HCEC 1CT (cell line): ENCODE results near the gene CBX4.
"Not testable (repeated sequence)": the region's sequence is repeated elsewhere in the genome, so short reads cannot be mapped to it uniquely, and the experiment has no call there.

Experiments used
- DNase-seq: peaks from one replicate; pipeline ENCODE4 v3.0.0-alpha.2; 2017

Gene CBX4

DNA sequence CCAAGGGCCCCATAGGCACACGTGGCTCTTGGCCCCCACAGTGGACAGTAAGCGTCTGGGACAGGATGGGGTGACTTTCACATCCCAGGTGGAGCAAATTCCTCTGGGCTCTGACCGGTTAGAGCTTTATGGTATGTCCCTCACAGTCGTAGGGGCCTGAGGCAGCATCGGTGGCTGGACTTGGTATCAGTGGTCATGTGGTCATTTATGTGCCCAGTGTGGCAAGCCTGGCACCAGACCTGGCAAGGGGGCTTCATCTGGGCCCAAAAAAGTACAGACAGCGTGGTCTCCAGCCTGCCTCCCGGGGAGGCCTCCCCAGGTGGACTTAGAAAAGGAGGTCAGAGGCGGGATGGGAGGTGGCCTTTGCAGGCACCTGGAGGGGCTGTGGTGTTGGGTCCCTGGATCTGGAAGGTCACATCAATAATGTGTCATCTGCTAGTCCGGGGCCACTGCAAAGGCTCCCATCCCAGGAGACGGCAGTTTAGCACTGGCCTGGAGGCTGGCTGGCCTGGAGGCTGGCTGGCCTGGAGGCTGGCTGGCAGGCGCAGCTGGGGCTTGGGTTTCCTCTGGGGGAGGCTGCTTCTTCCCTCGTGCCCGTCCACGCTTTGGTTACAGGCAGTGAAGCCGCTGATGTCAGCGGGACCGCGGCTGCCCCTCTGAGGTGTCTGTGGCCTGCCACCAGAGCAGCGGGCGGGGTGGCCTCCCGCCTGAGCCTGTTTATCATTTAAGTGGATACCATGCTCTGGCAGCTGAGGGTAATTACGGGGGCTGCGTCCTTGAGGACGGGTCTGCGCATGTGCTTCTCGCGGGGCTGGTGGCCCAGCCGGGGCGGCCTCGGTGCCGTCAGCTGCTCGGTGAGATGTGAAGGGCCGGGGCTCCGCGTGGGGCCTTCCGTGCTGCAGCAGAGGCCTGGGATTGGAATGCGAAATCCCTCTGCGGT is 20.7 kb upstream of the CBX4 start:
- DNase-seq: no peak

DNA sequence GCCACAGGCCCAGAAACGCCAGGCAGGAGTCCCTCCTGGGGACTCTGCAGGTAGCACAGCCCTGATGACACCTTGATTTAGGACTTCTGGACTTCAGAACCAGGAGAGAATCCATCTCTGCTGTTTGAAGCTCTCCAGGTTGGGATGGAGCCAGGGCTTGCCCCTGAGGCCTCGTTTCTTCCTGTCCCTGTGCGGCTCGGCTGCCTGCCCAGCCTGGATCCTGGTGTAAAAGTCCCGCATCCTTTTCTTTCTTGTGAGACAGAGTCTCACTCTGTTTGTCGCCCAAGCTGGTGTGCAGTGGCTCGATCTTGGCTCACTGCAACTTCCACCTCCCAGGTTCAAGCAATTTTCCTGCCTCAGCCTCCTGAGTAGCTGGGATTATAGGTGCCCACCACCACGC is 17.9 kb upstream of the CBX4 start:
- DNase-seq: no peak

DNA sequence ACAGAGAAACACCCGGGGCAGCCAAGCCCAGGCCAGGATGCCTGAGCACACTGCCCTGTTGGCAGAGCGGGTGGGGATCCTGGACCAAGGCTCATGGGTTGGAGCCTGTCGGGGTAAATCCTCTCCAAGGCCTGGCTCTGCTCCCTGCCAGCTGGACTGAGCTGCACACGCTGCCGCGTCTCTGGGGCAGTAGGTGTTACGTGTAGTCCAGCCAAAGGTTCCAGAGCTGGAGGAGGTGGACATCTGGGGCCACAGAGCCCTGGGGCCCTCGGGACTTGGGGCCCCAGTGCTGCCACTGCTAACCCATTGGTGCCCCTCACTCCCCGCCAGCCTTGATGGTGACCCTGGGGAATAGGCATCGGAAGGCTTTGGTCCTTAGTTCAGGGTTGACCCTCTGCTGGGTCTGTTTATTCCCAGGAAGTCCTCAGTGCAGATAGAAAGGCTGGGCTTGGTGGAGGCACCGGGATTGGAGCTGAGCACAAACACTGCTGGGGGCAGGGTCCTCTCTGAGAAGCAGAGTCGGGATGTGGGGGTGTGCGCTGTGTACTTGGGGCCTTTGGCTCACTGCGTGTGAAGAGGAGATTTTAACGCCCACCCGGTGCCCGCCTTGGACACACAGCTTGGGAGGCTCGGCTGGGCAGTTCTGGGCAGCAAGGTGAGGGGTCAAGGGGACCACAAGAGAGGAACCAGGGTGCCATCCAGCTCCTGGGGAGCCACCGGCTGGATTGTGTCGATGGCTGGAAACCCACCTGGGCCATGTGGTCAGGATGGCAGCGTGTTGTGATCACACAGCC is 16.3 kb upstream of the CBX4 start:
- DNase-seq: no peak

DNA sequence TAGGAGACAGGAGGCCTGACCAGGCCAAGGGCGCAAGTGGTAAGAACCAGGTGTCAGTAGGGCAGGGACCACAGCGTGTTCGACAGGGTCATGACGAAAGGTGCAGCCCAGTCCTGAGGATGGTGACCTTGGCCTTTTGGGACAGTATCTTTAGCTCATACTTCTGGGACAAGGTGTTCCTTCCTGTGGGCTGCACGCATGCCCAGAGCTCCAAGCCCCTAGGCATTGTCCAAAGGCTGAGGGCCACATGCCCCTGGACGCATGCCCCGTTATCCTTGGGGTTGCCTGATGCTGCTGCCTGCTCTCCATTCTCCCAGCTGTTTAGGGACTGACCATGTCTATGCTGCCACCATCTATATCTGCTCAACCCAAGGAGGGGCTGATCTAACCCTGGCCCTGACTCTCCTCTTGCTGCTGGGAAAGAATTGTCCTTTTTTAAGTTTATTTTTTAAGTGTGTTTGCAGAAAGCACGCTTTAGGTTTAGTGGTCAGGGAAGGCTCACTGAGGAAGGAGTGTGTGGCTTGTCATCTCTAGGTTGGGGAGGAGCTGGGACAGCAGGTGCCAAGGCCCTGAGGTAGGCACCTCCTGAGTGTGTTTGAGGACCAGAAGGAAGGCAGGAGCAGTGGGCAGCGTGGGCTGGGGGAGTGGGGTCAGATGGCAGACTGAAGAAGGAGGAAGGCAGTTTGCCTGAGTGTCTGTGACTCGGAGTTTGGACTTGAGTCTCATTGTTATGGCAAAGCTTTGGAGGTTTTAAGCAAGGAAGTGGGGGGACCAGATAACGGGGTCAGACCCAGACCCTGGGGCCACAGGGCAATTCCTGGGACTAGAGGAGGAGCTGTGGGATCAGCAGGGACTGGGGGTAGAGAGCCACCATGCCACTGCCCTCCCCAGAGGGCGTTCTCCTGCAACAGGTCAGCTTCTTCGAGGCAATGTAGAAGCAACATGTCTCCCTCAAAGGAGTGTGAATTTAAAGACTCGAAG is 15.1 kb upstream of the CBX4 start:
- no peak for DNase-seq

DNA sequence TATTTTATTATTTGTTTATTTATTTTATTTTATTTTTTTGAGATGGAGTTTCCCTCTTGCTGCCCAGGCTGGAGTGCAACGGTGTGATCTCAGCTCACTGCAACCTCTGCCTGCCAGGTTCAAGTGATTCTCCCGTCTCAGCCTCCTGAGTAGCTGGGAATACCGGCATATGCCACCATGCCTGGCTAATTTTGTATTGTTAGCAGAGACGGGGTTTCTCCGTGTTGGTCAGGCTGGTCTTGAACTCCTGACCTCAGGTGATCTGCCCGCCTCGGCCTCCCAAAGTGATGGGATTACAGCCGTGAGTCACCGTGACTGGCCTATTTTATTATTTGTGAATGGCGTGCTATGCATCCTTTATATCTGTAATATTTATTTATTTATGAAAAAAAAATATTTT is 13.9 kb upstream of the CBX4 start:
- DNase-seq: not testable (repeated sequence)

DNA sequence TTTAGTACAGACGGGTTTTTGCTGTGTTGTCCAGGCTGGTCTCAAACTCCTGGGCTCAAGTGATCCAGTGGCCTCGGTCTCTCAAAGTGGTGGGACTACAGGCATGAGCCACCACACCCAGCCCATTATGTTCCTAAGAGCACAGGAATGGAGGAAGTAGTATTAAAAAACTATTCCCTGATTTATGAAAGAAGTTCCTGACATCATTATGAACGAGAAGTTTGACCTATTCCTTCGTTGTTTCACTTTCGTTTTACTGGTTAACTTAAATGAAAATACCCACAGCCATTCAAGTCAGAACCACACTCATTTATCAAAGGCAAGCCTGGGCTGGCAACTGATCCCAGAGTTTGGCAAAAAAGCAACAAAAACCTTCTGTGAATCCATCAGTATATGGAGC is 13.5 kb upstream of the CBX4 start:
- peak; percentile 12 for DNase-seq

DNA sequence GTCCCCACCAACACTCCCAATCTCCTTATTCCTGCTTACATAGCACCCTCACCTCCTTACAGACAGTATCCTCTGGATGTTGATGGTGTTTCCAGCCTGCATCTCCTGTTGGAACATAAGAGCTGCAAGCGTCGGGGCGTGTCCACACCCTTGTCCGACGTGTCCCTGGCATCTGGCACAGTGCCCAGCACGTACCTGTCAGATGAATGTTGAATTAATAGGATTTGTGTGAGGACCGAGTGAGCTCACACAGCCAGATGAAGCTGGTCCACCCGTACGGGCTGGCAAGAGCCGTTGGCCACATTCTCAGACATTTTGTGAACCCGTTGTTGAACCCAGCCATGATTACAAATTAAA is 12.2 kb upstream of the CBX4 start:
- DNase-seq: no peak

DNA sequence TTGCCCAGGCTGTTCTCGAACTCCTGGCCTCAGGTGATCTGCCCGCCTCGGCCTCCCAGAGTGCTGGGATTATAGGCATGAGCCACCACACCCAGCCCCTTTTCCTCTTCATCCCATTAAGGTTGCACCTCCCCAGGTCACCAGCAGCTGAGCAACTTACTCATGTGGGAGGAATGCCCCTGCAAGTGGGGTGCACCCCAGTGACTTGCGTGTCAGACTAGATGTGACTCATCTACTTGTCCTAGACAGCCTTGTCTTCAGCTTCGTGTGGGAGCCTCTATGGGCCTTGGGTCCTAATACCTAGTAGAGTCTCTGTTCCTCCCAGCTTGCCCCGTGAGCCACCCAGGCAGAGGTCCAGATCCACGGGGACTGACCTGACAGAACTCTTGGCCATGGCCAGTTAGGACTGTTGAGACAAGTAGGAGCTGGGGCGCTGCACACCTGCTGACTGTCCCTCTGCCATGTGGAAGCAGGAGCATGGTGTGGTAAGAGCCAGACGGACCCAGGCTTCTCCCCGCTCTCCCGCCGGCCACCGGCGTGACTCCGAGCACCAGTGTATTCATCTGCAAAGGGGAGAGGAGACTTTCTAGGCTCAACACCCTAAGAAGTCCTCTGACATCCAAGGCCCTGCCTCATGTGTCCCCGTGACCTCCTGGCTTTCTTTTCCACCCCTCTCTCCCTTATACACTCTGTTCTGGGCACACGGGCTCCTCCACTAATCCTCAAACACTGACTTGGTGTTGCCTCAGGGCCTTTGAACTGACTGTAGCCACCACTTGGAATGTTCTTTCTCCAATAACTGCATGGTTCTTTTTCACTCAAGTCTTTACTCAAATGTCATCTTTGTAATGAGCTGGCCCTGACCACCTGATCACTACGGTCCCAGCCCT is 11.6 kb upstream of the CBX4 start:
- peak; percentile 89 for DNase-seq

DNA sequence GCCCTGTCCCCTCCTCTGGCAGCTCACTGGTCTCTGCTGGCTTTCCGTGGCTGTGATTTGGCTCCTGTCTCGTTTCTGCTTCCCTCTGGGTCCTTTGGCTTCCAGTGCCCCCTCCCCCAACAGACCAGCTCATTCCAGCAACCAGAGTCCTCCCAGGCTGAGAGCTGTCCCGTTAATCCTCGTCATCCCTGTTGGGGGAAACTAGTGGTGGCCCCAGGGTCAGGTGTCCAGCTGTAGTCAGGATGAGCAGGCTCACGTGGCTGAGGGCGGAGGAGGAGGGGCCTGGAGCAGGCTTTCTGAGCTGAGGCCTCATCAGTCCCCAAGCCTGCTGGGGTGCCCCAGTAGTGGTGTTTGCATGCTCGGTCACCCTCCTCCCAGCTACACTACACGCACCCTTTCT is 10.7 kb upstream of the CBX4 start:
- no peak for DNase-seq

DNA sequence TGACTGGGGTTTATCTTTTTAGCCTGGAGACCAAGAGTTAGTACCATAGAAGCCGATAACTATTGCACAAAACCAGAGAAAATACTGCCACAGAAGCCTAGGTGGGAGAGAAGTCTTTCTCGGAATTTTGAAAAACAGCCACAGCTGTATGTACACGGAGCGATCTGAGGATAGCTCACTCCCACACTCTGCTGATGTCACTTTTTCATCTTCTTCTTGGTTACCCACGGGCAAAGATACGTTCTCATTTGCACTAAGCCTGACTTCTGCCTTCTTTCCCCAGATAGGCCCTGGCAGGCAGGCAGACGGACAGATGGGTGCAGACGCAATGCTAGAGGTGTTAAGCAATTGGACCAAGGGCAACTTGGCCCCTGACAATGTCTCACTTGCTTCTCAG is 9.1 kb upstream of the CBX4 start:
- no peak for DNase-seq

DNA sequence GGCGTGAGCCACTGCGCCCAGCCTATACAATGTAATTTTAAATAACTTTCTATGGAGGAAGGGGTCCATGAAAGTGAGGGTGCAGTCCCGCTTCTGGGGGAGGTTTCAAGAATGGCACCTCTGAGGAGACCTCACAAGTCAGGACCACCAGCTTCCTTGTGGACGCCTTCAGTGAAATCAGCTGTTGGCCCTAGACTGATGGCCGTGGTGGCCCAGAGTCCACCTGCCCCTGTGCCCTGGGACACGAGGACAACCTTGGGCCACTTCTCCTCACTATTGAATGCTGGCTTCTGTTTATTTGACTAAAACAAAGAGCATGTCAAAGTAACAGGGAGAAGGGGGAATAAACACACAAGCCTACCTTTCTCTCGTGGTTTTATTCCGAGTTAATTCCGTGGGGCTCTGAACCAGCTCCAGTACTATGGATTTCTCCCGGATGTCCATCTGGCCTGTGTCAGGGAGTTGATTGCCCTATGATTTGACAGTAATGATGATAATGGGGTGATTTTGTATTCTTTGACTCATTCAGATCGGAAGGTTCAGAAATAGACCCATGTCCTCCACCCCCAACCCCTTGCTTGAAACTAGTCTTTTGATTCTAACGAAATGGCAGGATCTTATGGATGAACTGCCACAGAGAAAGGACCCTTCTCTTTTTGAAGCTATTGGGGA is 8.6 kb upstream of the CBX4 start:
- no peak for DNase-seq

DNA sequence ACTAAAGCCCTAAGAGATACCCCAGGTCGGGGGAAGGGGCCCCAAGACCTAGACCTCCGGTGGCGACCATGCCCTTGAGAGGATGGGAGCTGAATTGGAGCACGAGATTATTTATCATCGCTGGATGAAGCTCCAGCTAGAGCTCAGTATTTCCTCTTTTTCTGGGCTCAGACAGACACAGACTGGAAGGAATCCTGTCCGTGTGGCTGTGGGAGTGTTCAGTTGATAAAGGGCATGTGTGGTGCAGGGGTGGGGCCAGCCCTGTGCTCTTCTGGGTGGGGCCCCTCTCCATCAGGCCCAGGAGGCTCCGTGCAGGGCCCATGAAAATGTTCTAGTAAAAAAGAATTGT is 6.3 kb upstream of the CBX4 start:
- DNase-seq: no peak

DNA sequence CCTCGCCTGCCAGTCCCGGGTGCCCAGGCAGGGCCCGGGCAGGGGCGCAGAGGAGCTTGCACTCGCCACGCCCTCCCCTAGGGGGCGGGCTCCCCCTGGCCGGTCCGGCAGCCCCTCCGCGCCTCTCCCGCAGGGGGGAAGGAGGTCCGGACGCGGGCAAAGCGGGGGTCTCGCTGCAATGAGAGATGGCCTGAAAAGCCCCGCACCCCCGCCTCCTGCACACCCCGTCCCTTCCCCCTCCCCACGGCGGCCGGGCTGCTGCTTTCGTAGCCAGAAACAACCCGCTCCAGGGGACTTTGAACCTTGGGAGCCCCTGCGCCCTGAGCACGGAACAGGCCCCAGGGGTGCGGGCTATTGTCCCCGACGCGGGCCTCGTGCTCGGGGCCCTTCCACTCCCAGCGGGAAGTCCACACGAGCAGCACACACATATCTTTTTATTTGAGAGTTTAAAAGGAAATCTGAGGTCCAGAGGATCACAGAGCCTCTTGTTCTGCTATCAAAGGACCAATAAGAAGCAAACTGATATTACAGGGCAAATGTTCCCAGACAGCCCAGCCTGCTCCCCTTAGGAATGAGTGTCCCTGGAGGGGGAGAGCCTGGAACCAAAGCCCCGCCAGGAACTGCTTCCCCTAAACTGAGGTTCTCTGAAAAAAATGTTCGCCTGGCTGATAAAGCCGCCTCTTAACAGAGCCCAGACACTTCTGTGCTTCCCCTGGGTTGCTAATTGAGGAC is 5.8 kb upstream of the CBX4 start:
- peak; percentile 30 for DNase-seq

DNA sequence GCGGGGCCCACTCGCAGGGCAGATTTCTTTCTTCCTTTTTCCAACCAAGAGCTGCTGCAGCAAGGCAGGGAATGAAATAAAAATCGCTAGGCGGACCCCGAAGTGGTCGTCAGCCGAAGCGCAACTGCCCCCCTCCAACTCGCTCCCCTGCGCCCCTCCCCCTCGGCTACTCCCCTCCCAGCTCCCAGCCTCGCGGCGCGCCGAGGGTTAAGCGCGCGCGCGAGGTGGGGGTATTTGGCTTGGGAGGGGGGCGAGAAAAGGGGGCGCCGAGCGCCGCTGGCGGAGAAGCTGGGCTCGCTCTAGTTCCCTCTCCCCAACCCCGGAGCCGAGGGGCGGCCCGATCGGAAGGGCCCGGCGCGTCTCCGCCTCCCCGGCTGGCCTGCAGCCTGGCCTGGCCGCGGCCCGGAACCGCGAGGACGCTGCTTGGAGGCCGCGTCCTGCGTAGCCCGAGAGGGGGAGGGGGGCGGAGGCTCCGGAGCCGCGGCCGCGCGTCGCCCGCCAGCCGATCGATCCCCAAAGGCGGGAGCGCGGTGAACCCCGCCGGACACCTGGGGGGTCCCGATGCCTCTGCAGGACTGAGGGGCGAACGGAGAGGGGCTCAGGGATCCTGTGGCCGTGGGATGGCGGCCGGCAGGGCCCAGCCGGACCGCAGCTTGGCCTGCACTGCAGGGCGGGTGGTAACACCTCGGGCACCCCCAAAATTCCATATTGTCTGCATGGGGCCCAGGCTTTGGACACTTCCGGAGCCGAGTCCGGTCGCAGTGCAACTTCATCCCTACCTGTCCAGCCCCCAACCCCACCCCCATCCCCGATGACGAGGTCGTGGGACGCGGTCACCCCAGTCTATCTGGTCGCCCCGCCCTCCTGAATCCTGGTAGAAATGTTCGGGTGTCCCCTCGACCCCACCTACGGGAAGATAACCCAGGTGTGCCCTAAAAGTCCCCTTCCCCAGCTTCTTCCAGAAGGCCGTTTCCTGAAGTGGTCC is 4.9 kb upstream of the CBX4 start:
- DNase-seq: peak; percentile 66

DNA sequence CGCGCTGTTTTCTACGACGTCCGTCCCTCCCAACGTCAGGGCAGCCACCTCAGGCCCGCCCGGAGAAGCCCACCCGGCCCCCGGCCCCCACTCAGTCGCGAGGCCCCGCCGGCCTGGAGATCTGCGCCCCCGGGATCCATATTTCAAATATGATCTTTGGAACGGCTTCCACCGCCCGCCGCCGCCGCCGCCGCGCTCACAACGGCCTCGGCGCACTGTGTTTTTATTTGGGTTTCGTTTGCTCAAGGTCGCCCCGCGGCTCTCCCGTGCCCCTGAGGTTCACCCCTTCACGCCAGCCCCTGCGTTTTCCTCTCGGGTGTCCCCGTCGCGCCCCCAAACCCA is 4.2 kb upstream of the CBX4 start:
- DNase-seq: no peak

DNA sequence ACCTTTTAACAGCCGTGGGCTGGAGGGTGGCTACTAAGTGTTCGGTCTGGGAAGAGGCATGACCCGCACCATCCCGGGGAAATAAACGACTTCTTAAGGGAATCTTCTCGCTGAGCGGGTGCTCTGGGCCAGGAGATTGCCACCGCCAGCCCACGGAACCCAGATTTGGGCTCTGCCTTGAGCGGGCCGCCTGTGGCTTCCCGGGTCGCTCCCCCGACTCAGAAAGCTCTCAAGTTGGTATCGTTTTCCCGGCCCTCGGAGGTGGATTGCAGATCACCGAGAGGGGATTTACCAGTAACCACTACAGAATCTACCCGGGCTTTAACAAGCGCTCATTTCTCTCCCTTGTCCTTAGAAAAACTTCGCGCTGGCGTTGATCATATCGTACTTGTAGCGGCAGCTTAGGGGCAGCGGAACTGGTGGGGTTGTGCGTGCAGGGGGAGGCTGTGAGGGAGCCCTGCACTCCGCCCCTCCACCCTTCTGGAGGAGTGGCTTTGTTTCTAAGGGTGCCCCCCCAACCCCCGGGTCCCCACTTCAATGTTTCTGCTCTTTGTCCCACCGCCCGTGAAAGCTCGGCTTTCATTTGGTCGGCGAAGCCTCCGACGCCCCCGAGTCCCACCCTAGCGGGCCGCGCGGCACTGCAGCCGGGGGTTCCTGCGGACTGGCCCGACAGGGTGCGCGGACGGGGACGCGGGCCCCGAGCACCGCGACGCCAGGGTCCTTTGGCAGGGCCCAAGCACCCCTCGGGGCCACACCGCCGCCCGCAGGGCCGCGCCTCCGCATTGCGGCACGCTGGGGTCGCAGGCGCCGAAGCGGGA is 3.6 kb upstream of the CBX4 start:
- no peak for DNase-seq

DNA sequence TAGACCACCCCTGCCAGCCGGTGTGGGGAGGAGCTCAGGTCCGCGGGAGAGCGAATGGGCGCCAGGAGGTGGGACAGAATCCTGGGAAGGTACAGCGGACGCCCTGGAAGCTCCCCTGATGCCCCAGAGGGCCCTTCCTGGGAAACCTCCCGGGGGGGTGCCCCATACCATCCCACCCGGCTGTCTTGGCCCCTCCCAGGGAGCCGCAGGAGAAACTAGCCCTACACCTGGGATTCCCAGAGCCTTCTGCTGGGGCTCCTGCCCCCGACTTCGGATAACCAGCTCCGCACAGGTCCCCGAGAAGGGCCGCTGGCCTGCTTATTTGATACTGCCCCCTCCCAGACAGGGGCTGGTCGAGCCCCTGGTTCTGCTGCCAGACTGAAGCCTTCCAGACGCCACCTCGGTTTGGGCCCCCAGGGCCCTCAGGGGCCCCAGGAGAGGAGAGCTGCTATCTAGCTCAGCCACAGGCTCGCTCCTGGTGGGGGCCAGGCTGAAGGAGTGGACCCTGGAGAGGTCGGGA is 3.0 kb upstream of the CBX4 start:
- DNase-seq: no peak

DNA sequence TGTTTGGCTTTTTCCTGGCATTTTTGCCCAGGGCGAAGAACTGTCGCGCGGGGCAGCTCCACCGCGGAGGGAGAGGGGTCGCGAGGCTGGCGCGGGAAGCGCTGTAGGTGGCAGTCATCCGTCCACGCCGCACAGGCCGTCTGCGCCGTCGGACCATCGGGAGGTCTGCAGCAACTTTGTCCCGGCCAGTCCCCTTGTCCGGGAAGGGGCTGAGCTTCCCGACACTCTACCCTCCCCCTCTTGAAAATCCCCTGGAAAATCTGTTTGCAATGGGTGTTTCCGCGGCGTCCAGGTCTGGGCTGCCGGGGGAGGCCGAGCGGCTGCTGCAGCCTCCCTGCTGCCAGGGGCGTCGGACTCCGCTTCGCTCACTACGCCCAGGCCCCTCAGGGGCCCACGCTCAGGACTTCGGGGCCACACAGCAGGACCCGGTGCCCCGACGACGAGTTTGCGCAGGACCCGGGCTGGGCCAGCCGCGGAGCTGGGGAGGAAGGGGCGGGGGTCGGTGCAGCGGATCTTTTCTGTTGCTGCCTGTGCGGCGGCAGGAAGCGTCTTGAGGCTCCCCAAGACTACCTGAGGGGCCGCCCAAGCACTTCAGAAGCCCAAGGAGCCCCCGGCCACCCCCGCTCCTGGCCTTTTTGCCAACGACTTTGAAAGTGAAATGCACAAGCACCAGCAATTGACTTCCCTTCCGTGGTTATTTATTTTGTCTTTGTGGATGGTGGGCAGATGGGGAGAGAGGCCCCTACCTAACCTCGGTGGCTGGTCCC is 2.3 kb upstream of the CBX4 start:
- DNase-seq: no peak
